Fibroblast of the aortic adventitia (primary cell): ENCODE data around the gene QRFP. TPM values are rescaled to one million over a fixed set of nuclear protein-coding genes. Genes with fewer than 3 reads are reported as not detected.

Experiments used
- DNase-seq: peaks from one replicate; pipeline ENCODE4 v3.0.0-alpha.2; 2010; ENCODE audit warnings: low read depth
- H3K4me3 ChIP-seq: 2 replicates; pipeline ENCODE4 v1.5.1; 2011; ENCODE audit warnings: low read depth, mild to moderate bottlenecking, control low read depth, low read length, moderate library complexity
- total RNA-seq: library from RNA; depleted of rRNA; stranded (reverse); fragments of >200 nt; gene quantifications from 2 replicates; pipeline ENCODE4 v1.2.3, GENCODE V29; 2012; ENCODE audit warnings: low replicate concordance
- TF ChIP-seq, protein P1 (sequence below): IDR thresholded peaks from 2 replicates; pipeline ENCODE4 v1.5.1; 2011; ENCODE audit warnings: mild to moderate bottlenecking, low read length, control low read depth, inconsistent platforms; ENCODE audit not compliant: insufficient read depth

QRFP gene
- total RNA-seq, 1 donor: not detected

DNA sequence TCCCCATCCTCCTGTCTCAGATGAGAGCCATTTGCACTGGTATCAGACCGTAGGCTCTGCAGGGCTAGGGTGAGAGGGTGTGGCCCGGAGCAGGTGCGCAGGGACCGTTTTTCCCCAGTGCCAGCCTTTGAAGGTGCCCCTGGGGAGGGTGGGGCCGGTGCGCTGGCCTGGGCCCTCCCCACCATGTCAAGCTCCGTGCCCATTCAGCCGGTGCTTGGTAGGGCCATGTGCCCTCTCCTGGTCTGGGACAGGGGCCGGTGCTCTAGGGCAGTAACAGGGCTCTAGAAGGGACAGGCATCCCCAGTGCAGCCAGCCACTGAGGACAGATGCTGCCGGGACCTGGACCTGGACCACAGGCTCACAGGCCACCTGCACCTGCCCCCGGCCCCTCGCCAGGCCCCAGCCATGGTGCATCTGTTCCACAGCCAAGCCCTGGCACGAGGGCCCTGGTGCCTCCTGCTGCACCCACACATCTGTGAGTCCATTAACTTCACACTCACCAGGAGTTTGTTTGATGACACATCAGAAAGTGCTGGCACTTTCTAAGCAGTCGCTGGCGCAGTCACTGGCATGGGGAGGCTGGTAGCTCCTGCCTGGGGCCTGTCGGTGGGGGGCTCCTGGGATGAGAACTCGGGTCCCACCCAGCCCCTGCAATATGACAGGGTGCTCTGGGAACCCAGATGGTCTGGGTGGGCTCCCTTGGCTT is 5.0 kb upstream of the QRFP start:
- no peak for DNase-seq
- TF ChIP-seq, protein P1, sequence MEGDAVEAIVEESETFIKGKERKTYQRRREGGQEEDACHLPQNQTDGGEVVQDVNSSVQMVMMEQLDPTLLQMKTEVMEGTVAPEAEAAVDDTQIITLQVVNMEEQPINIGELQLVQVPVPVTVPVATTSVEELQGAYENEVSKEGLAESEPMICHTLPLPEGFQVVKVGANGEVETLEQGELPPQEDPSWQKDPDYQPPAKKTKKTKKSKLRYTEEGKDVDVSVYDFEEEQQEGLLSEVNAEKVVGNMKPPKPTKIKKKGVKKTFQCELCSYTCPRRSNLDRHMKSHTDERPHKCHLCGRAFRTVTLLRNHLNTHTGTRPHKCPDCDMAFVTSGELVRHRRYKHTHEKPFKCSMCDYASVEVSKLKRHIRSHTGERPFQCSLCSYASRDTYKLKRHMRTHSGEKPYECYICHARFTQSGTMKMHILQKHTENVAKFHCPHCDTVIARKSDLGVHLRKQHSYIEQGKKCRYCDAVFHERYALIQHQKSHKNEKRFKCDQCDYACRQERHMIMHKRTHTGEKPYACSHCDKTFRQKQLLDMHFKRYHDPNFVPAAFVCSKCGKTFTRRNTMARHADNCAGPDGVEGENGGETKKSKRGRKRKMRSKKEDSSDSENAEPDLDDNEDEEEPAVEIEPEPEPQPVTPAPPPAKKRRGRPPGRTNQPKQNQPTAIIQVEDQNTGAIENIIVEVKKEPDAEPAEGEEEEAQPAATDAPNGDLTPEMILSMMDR: no peak
- no peak overlapping the region for H3K4me3 ChIP-seq

DNA sequence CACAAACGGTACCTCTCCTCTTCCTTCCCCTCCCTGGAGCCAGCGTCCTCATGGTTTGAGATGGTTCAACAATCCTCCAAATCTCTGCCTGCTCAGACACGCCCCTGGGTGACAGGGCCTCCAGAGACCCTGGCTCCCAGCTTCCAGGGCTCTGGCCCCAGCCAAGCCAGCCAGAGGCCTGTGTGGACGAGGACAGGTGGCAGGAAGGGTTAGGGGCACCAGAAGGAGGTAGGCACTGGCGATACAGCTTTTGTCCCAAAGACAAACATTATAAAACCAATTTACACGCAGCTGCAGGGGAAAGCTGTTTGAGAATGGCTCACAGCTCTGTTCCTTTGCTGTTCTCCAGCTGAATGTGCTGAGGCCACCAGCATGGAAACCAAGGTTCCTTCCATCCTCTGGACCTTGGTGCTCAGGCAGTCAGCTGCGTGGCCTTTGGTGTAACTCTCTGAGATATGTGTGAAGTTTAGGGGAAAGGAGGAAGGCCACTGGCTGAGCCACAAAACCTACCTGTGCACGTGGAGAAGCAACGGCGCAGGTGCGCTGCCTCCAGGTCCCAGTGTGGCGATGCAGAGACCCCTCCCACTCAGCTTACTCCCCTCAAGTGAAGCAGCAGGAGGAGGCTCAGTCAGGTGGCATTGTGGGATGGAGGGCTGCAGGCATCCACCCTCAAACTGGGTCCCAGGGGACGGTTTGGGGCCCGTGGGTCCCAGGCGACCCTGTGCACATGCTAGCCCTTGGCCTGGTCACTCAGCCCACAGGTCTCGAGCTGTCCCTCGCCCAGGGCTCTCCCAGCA is 4.3 kb upstream of the QRFP start:
- DNase-seq: no peak
- no peak overlapping the region for H3K4me3 ChIP-seq
- TF ChIP-seq, protein P1: no peak

DNA sequence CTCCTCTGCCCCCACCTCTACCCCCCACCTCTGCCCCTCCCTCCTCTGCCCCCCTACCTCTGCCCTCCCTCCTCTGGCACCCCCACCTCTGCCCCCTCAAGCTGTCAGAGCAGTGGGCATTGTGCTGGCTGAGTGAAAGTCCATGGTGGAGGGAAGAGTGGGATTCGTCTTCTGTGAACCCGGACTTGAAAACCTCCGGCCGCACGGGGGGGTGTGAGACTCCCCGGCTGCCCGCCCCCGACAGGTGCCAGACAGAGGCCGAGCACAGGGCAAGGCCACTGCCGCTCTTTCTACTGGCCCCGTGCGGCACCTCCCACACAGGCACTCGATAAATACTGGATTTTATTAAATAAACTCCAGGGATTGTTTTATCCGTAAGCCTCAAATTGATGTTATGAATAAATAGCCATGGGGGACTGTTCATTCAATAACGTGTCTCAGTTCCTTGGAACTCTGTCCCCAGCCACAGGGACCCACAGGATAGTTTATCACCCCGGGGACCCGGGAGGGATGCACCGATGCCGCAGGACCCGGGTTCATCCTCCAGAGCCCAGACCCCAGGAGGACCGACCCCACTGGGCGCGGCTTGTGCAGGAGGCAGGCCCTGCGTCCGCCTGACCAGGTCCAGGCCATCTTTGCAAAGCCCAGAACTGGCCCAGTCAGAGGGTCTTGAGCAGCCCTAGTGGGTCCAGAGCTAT is 2.6 kb upstream of the QRFP start:
- no peak for DNase-seq
- no peak overlapping the region for H3K4me3 ChIP-seq
- TF ChIP-seq, protein P1: no peak

DNA sequence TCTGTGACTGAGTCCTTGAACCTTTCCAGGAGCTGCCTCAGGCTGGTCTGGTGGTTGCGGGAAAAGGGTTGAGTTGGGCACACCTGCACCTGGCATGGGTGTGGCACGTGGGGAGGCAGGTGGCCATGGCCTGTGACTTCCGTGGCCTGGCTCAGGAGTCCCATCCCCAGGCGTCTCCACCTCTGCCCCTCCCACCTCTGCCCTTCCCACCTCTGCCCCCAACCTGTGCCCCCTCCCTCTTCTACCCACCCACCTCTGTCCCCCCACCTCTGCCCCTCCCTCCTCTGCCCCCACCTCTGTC is 1.9 kb upstream of the QRFP start:
- no peak overlapping the region for H3K4me3 ChIP-seq
- TF ChIP-seq, protein P1: no peak
- no peak for DNase-seq

DNA sequence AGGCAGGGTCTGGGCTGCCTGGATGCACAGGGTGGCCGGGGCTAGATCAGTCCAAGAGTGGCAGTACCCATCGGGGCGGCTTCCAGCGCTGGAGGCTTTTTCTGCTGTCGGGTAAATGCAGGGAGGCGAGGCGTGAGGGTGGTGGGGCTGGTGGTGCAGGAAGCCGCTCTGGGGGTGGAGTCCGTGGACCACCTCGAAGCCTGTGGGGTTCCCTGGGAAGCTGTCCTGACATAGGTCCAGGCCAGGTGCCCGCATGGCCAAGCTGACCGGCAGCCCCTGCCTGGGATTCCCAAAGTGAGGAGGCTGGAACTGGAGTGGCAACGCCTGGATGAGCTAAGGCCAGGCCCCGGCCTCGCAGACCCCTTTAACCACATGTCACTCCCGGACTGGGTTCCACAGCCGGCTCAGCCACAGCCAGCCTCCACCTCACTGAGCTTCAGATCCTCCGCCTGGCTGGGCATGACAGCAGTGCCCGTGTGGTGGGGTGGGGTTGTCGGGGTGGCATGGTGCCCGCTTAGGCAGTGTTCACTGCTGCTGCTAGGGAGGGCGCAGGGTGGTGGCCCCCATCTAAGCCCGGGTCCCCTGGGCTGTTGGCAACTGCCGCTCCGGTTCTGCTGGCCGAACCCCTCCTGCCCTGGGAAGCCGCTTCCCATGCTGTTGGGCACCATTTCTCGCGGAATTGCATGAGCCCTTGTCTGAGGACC is 1.4 kb upstream of the QRFP start:
- TF ChIP-seq, protein P1: no peak
- H3K4me3 ChIP-seq: no peak overlapping the region
- no peak for DNase-seq

DNA sequence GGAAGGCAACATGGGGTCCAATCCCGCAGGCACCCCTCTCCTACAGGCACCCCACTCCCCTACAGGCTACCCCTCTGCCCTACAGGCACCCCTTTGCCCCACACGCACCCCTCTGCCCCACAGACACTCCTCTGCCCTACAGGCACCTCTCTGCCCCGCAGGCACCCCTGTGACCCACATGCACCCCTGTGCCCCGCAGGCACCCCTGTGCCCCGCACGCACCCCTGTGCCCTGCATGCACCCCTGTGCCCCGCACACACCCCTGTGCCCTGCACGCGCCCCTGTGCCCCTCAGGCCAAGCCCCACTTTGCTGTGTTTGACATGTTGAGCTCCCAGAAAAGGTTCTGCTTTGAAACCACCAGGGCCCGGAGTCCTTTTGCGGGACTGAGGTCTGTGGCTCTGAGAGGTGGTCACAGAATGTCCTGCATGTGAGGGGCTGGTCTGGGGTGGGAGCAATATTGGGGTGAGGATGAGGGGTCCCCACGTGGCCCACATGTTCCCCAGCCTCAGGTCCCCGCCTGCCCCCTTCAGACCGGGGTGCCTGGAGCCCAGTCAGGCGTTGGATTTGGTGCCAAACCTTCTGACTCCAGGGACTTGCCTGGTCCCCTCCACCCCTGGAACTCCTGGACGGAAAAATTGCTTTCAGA is 616 bp upstream of the QRFP start:
- TF ChIP-seq, protein P1: no peak
- no peak overlapping the region for H3K4me3 ChIP-seq
- DNase-seq: no peak
